ENCODE measurements around the gene ZNF331. TPM values are rescaled to one million over a fixed set of nuclear protein-coding genes. Genes with fewer than 3 reads are reported as not detected.
"Not testable (repeated sequence)": the region's sequence is repeated elsewhere in the genome, so short reads cannot be mapped to it uniquely, and the experiment has no call there.

The ZNF331 gene
- total and polyA plus RNA-seq, 4 experiments from 2014 or later, result 27.9 to 58.3 (median 46.2) TPM

DNA sequence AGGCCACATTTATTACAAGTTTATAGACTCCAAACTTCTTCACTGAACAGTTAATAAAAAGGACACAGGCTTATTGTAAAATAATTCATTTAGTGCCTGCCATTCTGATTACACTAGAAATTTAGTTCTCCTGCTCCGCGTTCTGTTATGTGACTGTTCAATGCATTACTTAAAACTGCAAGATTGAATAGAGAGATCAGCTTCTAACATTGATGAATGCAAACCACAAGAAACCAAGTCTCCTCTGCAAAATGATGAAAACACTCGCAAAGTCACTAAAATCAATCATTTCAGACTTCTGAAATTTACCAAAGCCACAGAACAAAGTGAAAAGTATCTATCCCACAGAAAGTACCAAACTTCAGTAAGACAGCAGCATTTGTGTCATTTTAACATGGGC is 22.9 kb upstream of the ZNF331 start:
- H3K4me1 Mint-ChIP-seq; H3K36me3 Mint-ChIP-seq; H3K4me3 ChIP-seq (ENCODE audit: low read length in 2 of 2); H3K9me3 ChIP-seq (ENCODE audit: control insufficient read depth in 1 of 2, low read length in 2 of 2); H3K27me3 ChIP-seq (ENCODE audit: insufficient read depth, low read length); H3K27me3 Mint-ChIP-seq; DNase-seq; H3K36me3 ChIP-seq (ENCODE audit: insufficient read depth, low read length); H3K27ac Mint-ChIP-seq; POLR2A ChIA-PET (ENCODE audit: partially characterized antibody); H3K27ac ChIP-seq (ENCODE audit: low read depth, low read length); H3K4me3 Mint-ChIP-seq; H3K4me1 ChIP-seq (ENCODE audit: insufficient read depth, low read length); intact Hi-C loops (cut with micrococcal nuclease); CTCF ChIA-PET (ENCODE audit: partially characterized antibody): not testable (repeated sequence)
- H3K9me3 Mint-ChIP-seq, result peaks cover 2 to 25% (median 12%) of the 10 kb centered on the region in 8 donors

- ChIA-PET CTCF (ENCODE audit: partially characterized antibody) (no interaction called here), POLR2A (ENCODE audit: partially characterized antibody) (interaction anchor here (0.6 kb wide), 1 partner anchor 38 kb away, joined by 3 read pairs; no protein-coding TSS in a partner anchor)
- peaks cover 12% of the 10 kb centered on the region for H3K4me1 ChIP-seq (ENCODE audit: insufficient read depth, low read length)
- H3K27me3 ChIP-seq (ENCODE audit: insufficient read depth, low read length), result no peaks in the 10 kb centered on the region
- H3K9me3 Mint-ChIP-seq, result peaks cover 2 to 40% (median 18%) of the 10 kb centered on the region in 8 donors
- no peaks in the 10 kb centered on the region for H3K9me3 ChIP-seq (ENCODE audit: control insufficient read depth in 1 of 2, low read length in 2 of 2)
- DNase-seq, result no peak
- H3K27ac ChIP-seq (ENCODE audit: low read depth, low read length), result no peak overlapping the region
- H3K4me3 ChIP-seq (ENCODE audit: low read length in 2 of 2), result no peak overlapping the region
- intact Hi-C loops (cut with micrococcal nuclease), result no loop called here
- no peak overlapping the region for H3K4me3 Mint-ChIP-seq
- no peak overlapping the region for H3K27ac Mint-ChIP-seq
- H3K36me3 Mint-ChIP-seq, result peaks cover 0 to 14% of the 10 kb centered on the region in 2 donors
- H3K27me3 Mint-ChIP-seq, result no peaks in the 10 kb centered on the region
- peaks cover 15 to 18% (median 16%) of the 10 kb centered on the region in 4 donors for H3K4me1 Mint-ChIP-seq
- no peaks in the 10 kb centered on the region for H3K36me3 ChIP-seq (ENCODE audit: insufficient read depth, low read length)
These were observed 20.7 kb upstream of the ZNF331 start for GRCh38 chr19:53517114-53517741.

DNA sequence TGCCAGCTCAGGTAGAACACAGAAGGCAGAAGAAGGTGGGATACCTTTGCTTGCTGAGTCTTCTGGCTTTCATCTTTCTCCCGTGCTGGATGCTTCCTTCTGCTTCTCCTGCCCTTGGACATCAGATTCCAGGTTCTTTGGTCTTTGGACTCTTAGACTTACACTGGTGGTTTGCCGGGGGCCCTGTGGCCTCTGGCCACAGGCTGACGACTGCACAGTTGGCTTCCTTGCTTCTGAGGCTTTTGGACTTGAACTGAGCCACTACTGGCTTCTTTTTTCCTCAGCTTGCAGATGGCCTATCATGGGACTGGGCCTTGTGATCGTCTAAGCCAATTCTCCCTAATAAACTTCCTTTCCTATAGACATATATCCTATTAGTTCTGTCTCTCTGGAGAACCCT is 19.8 kb upstream of the ZNF331 start:
- ChIA-PET CTCF (ENCODE audit: partially characterized antibody) (no interaction called here), POLR2A (ENCODE audit: partially characterized antibody) (no interaction called here)
- DNase-seq, result no peak
- Histone ChIP-seq H3K27me3 (ENCODE audit: insufficient read depth, low read length) (no peaks in the 10 kb centered on the region), H3K9me3 (ENCODE audit: control insufficient read depth in 1 of 2, low read length in 2 of 2) (no peaks in the 10 kb centered on the region), H3K4me1 (ENCODE audit: insufficient read depth, low read length) (peaks cover 12% of the 10 kb centered on the region), H3K4me3 (ENCODE audit: low read length in 2 of 2) (no peak overlapping the region), H3K36me3 (ENCODE audit: insufficient read depth, low read length) (no peaks in the 10 kb centered on the region), H3K27ac (ENCODE audit: low read depth, low read length) (no peak overlapping the region)
- intact Hi-C loops (cut with micrococcal nuclease), result no loop called here
- H3K27ac Mint-ChIP-seq, result no peak overlapping the region
- peaks cover 2 to 40% (median 18%) of the 10 kb centered on the region in 8 donors for H3K9me3 Mint-ChIP-seq
- H3K36me3 Mint-ChIP-seq, result peaks cover 5 to 18% of the 10 kb centered on the region in 2 donors
- no peaks in the 10 kb centered on the region for H3K27me3 Mint-ChIP-seq
- H3K4me3 Mint-ChIP-seq, result no peak overlapping the region
- H3K4me1 Mint-ChIP-seq, result peaks cover 15 to 21% (median 16%) of the 10 kb centered on the region in 4 donors

DNA sequence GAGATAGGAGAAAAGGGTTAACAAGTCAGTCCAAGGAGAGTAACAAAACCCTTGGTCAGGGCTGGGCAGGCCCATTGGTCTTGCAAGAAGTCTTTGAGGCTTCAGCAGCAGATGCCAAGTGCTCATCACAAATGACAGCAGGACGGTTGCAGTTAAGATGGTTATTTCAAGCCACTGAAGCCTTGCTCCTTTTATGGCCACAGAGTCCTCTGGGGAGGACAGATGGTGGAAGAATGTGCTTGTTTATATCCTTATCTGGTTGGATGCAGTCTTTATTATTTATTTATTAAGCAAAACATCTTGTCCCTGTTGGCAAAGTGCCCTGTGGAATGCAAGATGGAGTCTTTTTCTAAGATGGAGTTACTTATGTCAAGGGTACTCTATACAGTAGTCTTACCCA is 19.2 kb upstream of the ZNF331 start:
- peak overlapping the region in 5 of 8 donors; percentile 1 to 79 (median 17) for H3K4me3 Mint-ChIP-seq
- CTCF ChIA-PET (ENCODE audit: partially characterized antibody), result no interaction called here

GRCh38 chr19:53519446-53519845 is 18.5 kb upstream of the ZNF331 start:
- CTCF ChIA-PET (ENCODE audit: partially characterized antibody), result no interaction called here
- POLR2A ChIA-PET (ENCODE audit: partially characterized antibody), result interaction anchor here (2.3 kb wide), 1 partner anchor 18 kb away, joined by 25 read pairs; the partner anchor contains the start of gene ZNF331
- H3K27ac Mint-ChIP-seq, result peak overlapping the region in 2 of 7 donors; percentile 22 to 34
- H3K36me3 Mint-ChIP-seq, result peaks cover 11 to 26% of the 10 kb centered on the region in 2 donors
- Histone ChIP-seq H3K4me3 (ENCODE audit: low read length in 2 of 2) (no peak overlapping the region), H3K9me3 (ENCODE audit: control insufficient read depth in 1 of 2, low read length in 2 of 2) (no peaks in the 10 kb centered on the region), H3K4me1 (ENCODE audit: insufficient read depth, low read length) (peaks cover 12% of the 10 kb centered on the region), H3K27me3 (ENCODE audit: insufficient read depth, low read length) (no peaks in the 10 kb centered on the region), H3K36me3 (ENCODE audit: insufficient read depth, low read length) (no peaks in the 10 kb centered on the region), H3K27ac (ENCODE audit: low read depth, low read length) (no peak overlapping the region)
- intact Hi-C loops (cut with micrococcal nuclease), result no loop called here
- H3K4me1 Mint-ChIP-seq, result peaks cover 15 to 21% (median 16%) of the 10 kb centered on the region in 4 donors
- no peak for DNase-seq
- peaks cover 2 to 45% (median 19%) of the 10 kb centered on the region in 8 donors for H3K9me3 Mint-ChIP-seq
- no peaks in the 10 kb centered on the region for H3K27me3 Mint-ChIP-seq
- H3K4me3 Mint-ChIP-seq, result peak overlapping the region; percentile 15 to 79 (median 39)

More for the DNA sequence above, 19.2 kb upstream of the ZNF331 start:
- POLR2A ChIA-PET (ENCODE audit: partially characterized antibody), result no interaction called here
- intact Hi-C loops (cut with micrococcal nuclease), result no loop called here
- no peak overlapping the region for H3K27ac ChIP-seq (ENCODE audit: low read depth, low read length)
- no peaks in the 10 kb centered on the region for H3K27me3 Mint-ChIP-seq
- peaks cover 12% of the 10 kb centered on the region for H3K4me1 ChIP-seq (ENCODE audit: insufficient read depth, low read length)
- peaks cover 15 to 21% (median 16%) of the 10 kb centered on the region in 4 donors for H3K4me1 Mint-ChIP-seq
- no peaks in the 10 kb centered on the region for H3K27me3 ChIP-seq (ENCODE audit: insufficient read depth, low read length)
- H3K9me3 ChIP-seq (ENCODE audit: control insufficient read depth in 1 of 2, low read length in 2 of 2), result no peaks in the 10 kb centered on the region
- H3K9me3 Mint-ChIP-seq, result peaks cover 2 to 43% (median 18%) of the 10 kb centered on the region in 8 donors
- no peak overlapping the region for H3K4me3 ChIP-seq (ENCODE audit: low read length in 2 of 2)
- no peak for DNase-seq
- H3K36me3 ChIP-seq (ENCODE audit: insufficient read depth, low read length), result no peaks in the 10 kb centered on the region
- peak overlapping the region in 2 of 7 donors; percentile 22 to 46 for H3K27ac Mint-ChIP-seq
- H3K36me3 Mint-ChIP-seq, result peaks cover 8 to 20% of the 10 kb centered on the region in 2 donors

DNA sequence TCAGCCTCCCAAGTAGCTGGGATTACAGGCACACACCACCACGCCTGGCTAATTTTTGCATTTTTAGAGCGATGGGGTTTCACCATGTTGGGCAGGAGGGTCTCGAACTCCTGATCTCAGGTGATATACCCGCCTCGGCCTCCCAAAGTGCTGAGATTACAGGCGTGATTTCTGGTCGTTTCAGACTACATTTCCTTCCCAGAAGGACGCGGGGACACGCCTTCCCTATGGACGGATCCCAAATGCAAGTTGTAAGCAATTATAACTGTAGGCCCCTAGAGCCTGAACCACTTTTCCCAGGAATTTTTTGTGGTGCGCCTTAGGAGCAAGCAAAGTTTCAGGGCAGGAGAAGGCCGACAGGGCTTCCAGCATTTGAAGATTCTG is 17.8 kb upstream of the ZNF331 start:
- Mint-ChIP-seq H3K27ac (peak overlapping the region; percentile 90 to 98 (median 93)), H3K9me3 (peaks cover 2 to 42% (median 21%) of the 10 kb centered on the region in 8 donors), H3K27me3 (no peaks in the 10 kb centered on the region), H3K4me3 (peak overlapping the region; percentile 90 to 100 (median 98)), H3K36me3 (peaks cover 14 to 28% of the 10 kb centered on the region in 2 donors), H3K4me1 (peaks cover 15 to 21% (median 16%) of the 10 kb centered on the region in 4 donors)
- CTCF ChIA-PET (ENCODE audit: partially characterized antibody), result interaction anchor here (1.2 kb wide), 1 partner anchor 8 kb away, joined by 3 read pairs; no protein-coding TSS in a partner anchor
- H3K27me3 ChIP-seq (ENCODE audit: insufficient read depth, low read length), result no peaks in the 10 kb centered on the region
- peak overlapping the region; percentile 53 to 79 for H3K4me3 ChIP-seq (ENCODE audit: low read length in 2 of 2)
- intact Hi-C loops (cut with micrococcal nuclease), result loop anchor here (1.0 to 10.0 kb wide), 8 partner anchors 18 to 1513 kb away; partner anchors contain the start of genes PRPF31, TFPT, ZNF331 and ZNF615
- H3K27ac ChIP-seq (ENCODE audit: low read depth, low read length), result peak overlapping the region; percentile 58
- H3K36me3 ChIP-seq (ENCODE audit: insufficient read depth, low read length), result no peaks in the 10 kb centered on the region
- no peak for DNase-seq
- H3K4me1 ChIP-seq (ENCODE audit: insufficient read depth, low read length), result peaks cover 12% of the 10 kb centered on the region
- POLR2A ChIA-PET (ENCODE audit: partially characterized antibody), result interaction anchor here (1.0 to 2.3 kb wide), 11 partner anchors 11 to 1816 kb away, joined by 3 to 25 read pairs (median 3); partner anchors contain the start of genes PPP2R1A, ZNF331, ZNF432 and ZNF665
- H3K9me3 ChIP-seq (ENCODE audit: control insufficient read depth in 1 of 2, low read length in 2 of 2), result no peaks in the 10 kb centered on the region

Measured in CD4-positive, alpha-beta memory T cell (primary cell).